Testis (tissue), 3 donors: ENCODE measurements around the gene MAGI2. TPM values are rescaled to one million over a fixed set of nuclear protein-coding genes. Genes with fewer than 3 reads are reported as not detected.
"Not testable (repeated sequence)": the region's sequence is repeated elsewhere in the genome, so short reads cannot be mapped to it uniquely, and the experiment has no call there.

ENCODE experiments used
- DNase-seq: peaks from one replicate; pipeline ENCODE4 v3.0.0-alpha.2; 2019
- H3K27ac ChIP-seq, 2 donors: fragments of 200-600 bp; sonication (generic); one replicate each; pipeline ENCODE4 v1.5.1; 2019
- H3K27me3 ChIP-seq: fragments of 200-600 bp; sonication (generic); one replicate; pipeline ENCODE4 v1.5.1; 2019
- H3K36me3 ChIP-seq: fragments of 200-600 bp; sonication (generic); one replicate; pipeline ENCODE4 v1.5.1; 2017; ENCODE audit warnings: low read depth; ENCODE audit errors: missing control alignments
- H3K4me1 ChIP-seq: fragments of 200-600 bp; sonication (generic); one replicate; pipeline ENCODE4 v1.5.1; 2019
- H3K4me3 ChIP-seq, 2 donors: fragments of 200-600 bp; sonication (generic); one replicate each; pipeline ENCODE4 v1.5.1; 2017 to 2019
- H3K9me3 ChIP-seq: fragments of 200-600 bp; sonication (generic); one replicate; pipeline ENCODE4 v1.5.1; 2017
- CTCF ChIP-seq, 3 experiments: fragments of 450-650 bp in 2 of 3; fragments of 200-600 bp in 1 of 3; sonication (generic) in 1 of 3; IDR thresholded peaks; one replicate each; pipeline ENCODE4 v1.5.1; 2016 to 2019; ENCODE audit warnings: antibody characterized with exemption in 3 of 3, mild to moderate bottlenecking in 2 of 3, moderate library complexity in 1 of 3
- POLR2A ChIP-seq: fragments of 450-650 bp; IDR thresholded peaks from one replicate; pipeline ENCODE4 v1.6.1; 2017; ENCODE audit warnings: antibody characterized with exemption, mild to moderate bottlenecking, moderate library complexity
- WGBS, 2 donors: methylation state at CpG; one replicate each; pipeline ENCODE4 v1.1.5; 2018; 5-methylcytosine and 5-hydroxymethylcytosine counted together
- intact Hi-C: fragments of 100-400 bp; cut with DNase I; formaldehyde crosslinking; loops from one replicate; pipeline ENCODE4 v1.15.1; 2023; ENCODE audit warnings: low total_unique reads
- polyA plus RNA-seq: library from polyadenylated mRNA; stranded (reverse); fragments of 350-450 nt; fragmentation: Illumina TruSeq; extraction: RNeasy Lipid Tissue Mini Kit (QIAGEN cat#74804); gene quantifications from one replicate; pipeline ENCODE4 v1.2.3, GENCODE V29; 2014; ENCODE audit warnings: low read depth, low replicate concordance; ENCODE audit not compliant: insufficient read depth
- total RNA-seq, 2 donors: library from RNA; depleted of rRNA; stranded (reverse); fragments of >200 nt; gene quantifications; one replicate each; pipeline ENCODE4 v1.2.3, GENCODE V29; 2016

Gene MAGI2
- total and polyA plus RNA-seq, 3 donors from 2014 or later, result 11.2 to 13.1 (median 12.4) TPM

- TF ChIP-seq POLR2A (no peak), CTCF (IDR thresholded peaks at IDR 0.05) (no peak)
These were observed 255 bp downstream of the MAGI2 start for GRCh38 chr7:79453266-79453557.

GRCh38 chr7:79452495-79453265 lies 787 bp downstream of the MAGI2 start:
- TF ChIP-seq POLR2A, result no peak
- TF ChIP-seq CTCF (IDR thresholded peaks at IDR 0.05), result no peak
- H3K4me3 ChIP-seq, result peak overlapping the region; percentile 75 to 78
- peaks cover 7% of the 10 kb centered on the region for H3K4me1 ChIP-seq
- DNase-seq, result peak; percentile 25
- peak overlapping the region; percentile 94 to 96 for H3K27ac ChIP-seq
- H3K9me3 ChIP-seq, result no peaks in the 10 kb centered on the region
- no peaks in the 10 kb centered on the region for H3K36me3 ChIP-seq
- H3K27me3 ChIP-seq, result no peaks in the 10 kb centered on the region
- intact Hi-C loops, result no loop called here
- 1% methylated on average over 27 to 37 of the region's 37 CpGs for WGBS, 2 donors

More at GRCh38 chr7:79453266-79453557, 255 bp downstream of the MAGI2 start:
- Histone ChIP-seq H3K27me3 (no peaks in the 10 kb centered on the region), H3K9me3 (no peaks in the 10 kb centered on the region), H3K36me3 (no peaks in the 10 kb centered on the region), H3K27ac (peak overlapping the region; percentile 94 to 96), H3K4me3 (peak overlapping the region; percentile 75 to 78), H3K4me1 (peaks cover 7% of the 10 kb centered on the region)
- 0% methylated on average over 4 to 6 of the region's 6 CpGs for WGBS, 2 donors
- no peak for DNase-seq
- intact Hi-C loops, result no loop called here

GRCh38 chr7:79452032-79452494 lies 1.4 kb downstream of the MAGI2 start:
- intact Hi-C loops, result no loop called here
- no peaks in the 10 kb centered on the region for H3K9me3 ChIP-seq
- 0% methylated on average over 26 to 27 of the region's 27 CpGs for WGBS, 2 donors

GRCh38 chr7:79451580-79451979 lies 1.9 kb downstream of the MAGI2 start:
- Histone ChIP-seq H3K9me3 (no peaks in the 10 kb centered on the region), H3K36me3 (no peaks in the 10 kb centered on the region), H3K27me3 (no peaks in the 10 kb centered on the region), H3K27ac (peak overlapping the region in 1 of 2 donors; percentile 96), H3K4me3 (peak overlapping the region; percentile 75 to 78), H3K4me1 (peaks cover 7% of the 10 kb centered on the region)
- intact Hi-C loops, result no loop called here
- 25 to 27% methylated on average over 8 of the region's 8 CpGs for WGBS, 2 donors
- TF ChIP-seq POLR2A (no peak), CTCF (IDR thresholded peaks at IDR 0.05) (no peak)
- no peak for DNase-seq

More at GRCh38 chr7:79452032-79452494, 1.4 kb downstream of the MAGI2 start:
- H3K4me3 ChIP-seq, result peak overlapping the region; percentile 75 to 78
- H3K27me3 ChIP-seq, result no peaks in the 10 kb centered on the region
- no peak for TF ChIP-seq CTCF (IDR thresholded peaks at IDR 0.05)
- peak; percentile 53 for TF ChIP-seq POLR2A
- H3K27ac ChIP-seq, result peak overlapping the region; percentile 94 to 96
- no peaks in the 10 kb centered on the region for H3K36me3 ChIP-seq
- peak; percentile 88 for DNase-seq
- peaks cover 7% of the 10 kb centered on the region for H3K4me1 ChIP-seq

- H3K27ac ChIP-seq, H3K4me1 ChIP-seq, H3K4me3 ChIP-seq, intact Hi-C loops, DNase-seq, H3K9me3 ChIP-seq, H3K27me3 ChIP-seq, H3K36me3 ChIP-seq: not testable (repeated sequence)
- WGBS, 2 donors, result 82% methylated on average over 3 of the region's 3 CpGs
These were observed 10.7 kb downstream of the MAGI2 start for GRCh38 chr7:79442766-79443165.
